Esophagus squamous epithelium (tissue), 5 donors: ENCODE measurements around the gene JADE1. TPM values are rescaled to one million over a fixed set of nuclear protein-coding genes. Genes with fewer than 3 reads are reported as not detected.

Source experiments
- DNase-seq: peaks from one replicate; lab custom pipeline; 2025; lab: John Stamatoyannopoulos, UW
- H3K27ac ChIP-seq, 4 donors: fragments of 200-600 bp; sonication (generic); one replicate each; pipeline ENCODE4 v1.5.1; 2016 to 2019; ENCODE audit warnings: mild to moderate bottlenecking in 1 of 4
- H3K27me3 ChIP-seq, 4 donors: fragments of 200-600 bp; sonication (generic); 1 replicate in 3 of 4; 2 replicates in 1 of 4; pipeline versions ENCODE4 v1.5.1 to v1.6.0; 2017 to 2021; ENCODE audit warnings: antibody characterized with exemption in 1 of 4
- H3K36me3 ChIP-seq, 3 donors: fragments of 200-600 bp; sonication (generic); one replicate each; pipeline ENCODE4 v1.5.1; 2016 to 2019
- H3K4me1 ChIP-seq, 3 donors: fragments of 200-600 bp; sonication (generic); one replicate each; pipeline ENCODE4 v1.5.1; 2017 to 2019
- H3K4me3 ChIP-seq, 4 donors: fragments of 200-600 bp; sonication (generic); 1 replicate in 3 of 4; 2 replicates in 1 of 4; pipeline ENCODE4 v1.5.1; 2016 to 2019; ENCODE audit warnings: mild to moderate bottlenecking in 2 of 4, moderate library complexity in 1 of 4
- H3K9me3 ChIP-seq, 3 donors: fragments of 200-600 bp; sonication (generic); one replicate each; pipeline ENCODE4 v1.5.1; 2016 to 2019
- POLR2A ChIP-seq, 4 donors: fragments of 450-650 bp; IDR thresholded peaks; one replicate each; pipeline ENCODE4 v1.6.1; 2017; ENCODE audit warnings: antibody characterized with exemption in 4 of 4, mild to moderate bottlenecking in 4 of 4, moderate library complexity in 3 of 4
- WGBS, 2 donors: methylation state at CpG; one replicate each; pipeline ENCODE4 v1.1.5; 2018; 5-methylcytosine and 5-hydroxymethylcytosine counted together
- intact Hi-C: fragments of 100-400 bp; cut with DNase I; formaldehyde crosslinking; loops from one replicate; pipeline ENCODE4 v1.15.0; 2022
- total RNA-seq, 4 donors: library from RNA; depleted of rRNA; stranded (reverse); fragments of >200 nt; gene quantifications; one replicate each; pipeline ENCODE4 v1.1.0, GENCODE V29; 2016
- TF ChIP-seq, protein P1 (sequence below), 6 experiments: fragments of 450-650 bp in 4 of 6; fragments of 200-600 bp in 2 of 6; sonication (generic) in 2 of 6; IDR thresholded peaks; one replicate each; pipeline ENCODE4 v1.5.1; 2016 to 2019; ENCODE audit warnings: antibody characterized with exemption in 6 of 6, mild to moderate bottlenecking in 4 of 6, moderate library complexity in 4 of 6
- donor health status: DM: yes; HTN: yes; CAD: no.

JADE1 gene
- total RNA-seq, 4 donors from 2014 or later: 3.6 to 27.1 (median 8.3) TPM

DNA sequence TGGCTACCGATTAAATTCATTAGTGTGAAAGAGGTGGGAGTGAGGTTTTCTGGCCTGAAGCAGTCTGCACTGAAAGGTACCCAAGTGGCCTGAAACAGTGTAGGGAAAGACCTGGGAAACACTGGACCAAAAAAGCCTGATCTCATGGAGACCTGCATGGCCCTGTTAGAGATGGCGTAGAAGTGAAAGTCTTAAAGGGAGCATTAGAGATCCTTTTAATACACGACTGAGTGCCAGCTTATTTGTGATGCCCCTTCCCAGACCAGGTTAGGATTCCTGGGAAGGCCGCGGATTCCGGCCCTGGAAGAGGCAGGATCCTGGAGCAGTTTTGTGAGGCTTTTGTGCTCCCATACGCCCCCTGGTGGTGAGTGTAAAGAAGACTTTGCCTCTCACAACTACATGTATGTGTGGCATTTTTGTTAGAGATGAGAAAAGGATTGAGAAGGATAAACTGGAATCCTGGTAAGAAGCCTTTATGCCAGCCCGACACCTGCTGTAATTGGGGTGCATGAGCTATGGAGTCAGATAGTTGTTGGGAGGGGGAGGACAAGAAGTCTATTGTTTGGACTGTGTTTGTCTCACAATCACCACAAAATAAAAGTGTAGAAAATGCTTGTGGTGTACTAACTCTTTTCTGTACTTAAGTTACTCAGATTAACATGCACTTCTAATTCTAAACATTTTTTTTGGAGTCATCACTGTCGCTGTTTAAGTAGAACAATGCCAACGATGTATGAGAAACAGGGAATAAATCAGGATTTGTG, 54.0 kb downstream of the JADE1 start:
- peak overlapping the region in 1 of 4 donors; percentile 23 for H3K27ac ChIP-seq
- intact Hi-C loops: loop anchor here (10.0 kb wide), 3 partner anchors 299 to 669 kb away; no protein-coding TSS in a partner anchor
- H3K27me3 ChIP-seq: no peaks in the 10 kb centered on the region
- 37 to 57% methylated on average over 6 to 9 of the region's 10 CpGs for WGBS, 2 donors
- no peak for DNase-seq
- H3K4me3 ChIP-seq: no peak overlapping the region
- TF ChIP-seq, protein P1, sequence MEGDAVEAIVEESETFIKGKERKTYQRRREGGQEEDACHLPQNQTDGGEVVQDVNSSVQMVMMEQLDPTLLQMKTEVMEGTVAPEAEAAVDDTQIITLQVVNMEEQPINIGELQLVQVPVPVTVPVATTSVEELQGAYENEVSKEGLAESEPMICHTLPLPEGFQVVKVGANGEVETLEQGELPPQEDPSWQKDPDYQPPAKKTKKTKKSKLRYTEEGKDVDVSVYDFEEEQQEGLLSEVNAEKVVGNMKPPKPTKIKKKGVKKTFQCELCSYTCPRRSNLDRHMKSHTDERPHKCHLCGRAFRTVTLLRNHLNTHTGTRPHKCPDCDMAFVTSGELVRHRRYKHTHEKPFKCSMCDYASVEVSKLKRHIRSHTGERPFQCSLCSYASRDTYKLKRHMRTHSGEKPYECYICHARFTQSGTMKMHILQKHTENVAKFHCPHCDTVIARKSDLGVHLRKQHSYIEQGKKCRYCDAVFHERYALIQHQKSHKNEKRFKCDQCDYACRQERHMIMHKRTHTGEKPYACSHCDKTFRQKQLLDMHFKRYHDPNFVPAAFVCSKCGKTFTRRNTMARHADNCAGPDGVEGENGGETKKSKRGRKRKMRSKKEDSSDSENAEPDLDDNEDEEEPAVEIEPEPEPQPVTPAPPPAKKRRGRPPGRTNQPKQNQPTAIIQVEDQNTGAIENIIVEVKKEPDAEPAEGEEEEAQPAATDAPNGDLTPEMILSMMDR (IDR thresholded peaks at IDR 0.05): peak; percentile 79 to 88 (median 84)
- TF ChIP-seq POLR2A (IDR thresholded peaks at IDR 0.05): no peak
- H3K9me3 ChIP-seq: no peaks in the 10 kb centered on the region
- H3K4me1 ChIP-seq: peaks cover 0 to 47% (median 0%) of the 10 kb centered on the region in 3 donors
- H3K36me3 ChIP-seq: peaks cover 0 to 90% (median 8%) of the 10 kb centered on the region in 3 donors

DNA sequence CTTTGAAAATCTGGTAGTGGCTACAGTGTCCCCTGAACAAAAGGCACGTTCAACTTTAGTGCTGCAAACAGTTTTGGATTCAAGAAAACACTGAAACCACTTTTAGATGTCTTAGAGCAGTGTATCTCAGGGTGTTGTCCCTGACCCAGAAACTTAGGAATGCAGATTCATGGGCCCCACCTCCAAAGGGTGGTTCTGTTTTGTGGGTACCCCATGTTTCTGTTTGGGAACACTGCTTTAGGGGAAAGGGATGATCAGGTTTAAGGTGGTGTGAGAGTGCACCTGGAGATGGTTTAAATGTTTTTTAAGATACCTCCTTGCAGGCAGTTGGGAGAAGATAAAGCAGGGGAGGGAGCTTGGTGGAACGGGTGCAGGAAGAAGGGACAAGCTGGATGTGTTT, 55.6 kb downstream of the JADE1 start:
- DNase-seq: no peak
- H3K27me3 ChIP-seq: no peaks in the 10 kb centered on the region
- intact Hi-C loops: loop anchor here (10.0 kb wide), 3 partner anchors 300 to 670 kb away; no protein-coding TSS in a partner anchor
- no peaks in the 10 kb centered on the region for H3K9me3 ChIP-seq
- peaks cover 0 to 90% (median 8%) of the 10 kb centered on the region in 3 donors for H3K36me3 ChIP-seq
- peaks cover 0 to 30% (median 0%) of the 10 kb centered on the region in 3 donors for H3K4me1 ChIP-seq
- WGBS, 2 donors: 92 to 94% methylated on average over 2 of the region's 2 CpGs
- no peak overlapping the region for H3K4me3 ChIP-seq
- TF ChIP-seq, protein P1 (IDR thresholded peaks at IDR 0.05): no peak
- TF ChIP-seq POLR2A (IDR thresholded peaks at IDR 0.05): no peak
- H3K27ac ChIP-seq: no peak overlapping the region

DNA sequence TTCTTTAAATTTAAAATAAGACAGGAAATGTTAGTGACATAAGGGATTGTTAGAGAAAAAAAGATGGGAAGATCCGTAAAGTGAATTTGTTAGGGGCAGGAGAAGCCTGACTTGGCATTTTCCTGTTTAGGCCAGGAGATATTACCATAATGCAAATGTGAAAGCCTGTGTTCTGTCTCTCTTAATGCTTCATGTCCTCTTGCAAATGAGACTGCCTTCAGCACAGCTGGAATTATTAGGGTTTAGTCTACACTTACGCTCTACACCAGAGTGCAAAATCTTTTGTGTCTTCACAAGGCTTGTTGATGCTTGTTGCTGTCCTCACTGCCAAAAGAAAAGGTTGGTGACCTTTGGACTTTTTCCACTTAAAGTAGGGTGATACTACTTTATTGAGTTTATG, 56.8 kb downstream of the JADE1 start:
- H3K27ac ChIP-seq: no peak overlapping the region
- no peak for DNase-seq
- peaks cover 1 to 90% (median 8%) of the 10 kb centered on the region in 3 donors for H3K36me3 ChIP-seq
- no peak overlapping the region for H3K4me3 ChIP-seq
- H3K27me3 ChIP-seq: no peaks in the 10 kb centered on the region
- TF ChIP-seq, protein P1 (IDR thresholded peaks at IDR 0.05): no peak
- no peak for TF ChIP-seq POLR2A (IDR thresholded peaks at IDR 0.05)
- H3K4me1 ChIP-seq: peaks cover 0 to 25% (median 0%) of the 10 kb centered on the region in 3 donors
- H3K9me3 ChIP-seq: no peaks in the 10 kb centered on the region
- 83 to 86% methylated on average over 2 of the region's 2 CpGs for WGBS, 2 donors
- intact Hi-C loops: loop anchor here (10.0 kb wide), 3 partner anchors 301 to 671 kb away; no protein-coding TSS in a partner anchor

DNA sequence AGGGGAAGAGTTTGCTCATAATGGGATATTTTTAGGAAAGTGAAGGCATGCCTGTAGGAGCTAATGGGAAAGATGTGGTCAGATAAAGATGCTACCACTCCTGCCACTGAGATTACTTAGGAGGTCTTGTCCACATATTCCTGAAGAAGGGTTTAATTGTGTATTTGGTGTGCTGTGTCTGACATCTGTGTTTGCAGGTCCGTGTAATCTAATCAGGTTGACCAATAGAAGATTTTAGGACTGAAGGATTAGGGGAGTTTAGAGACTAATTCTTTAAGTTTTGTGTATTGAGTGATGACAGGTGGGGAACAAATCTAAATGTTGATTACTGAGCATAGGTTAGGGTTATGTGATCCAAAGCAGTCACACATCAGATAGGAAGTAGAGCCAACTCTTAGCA, 57.2 kb downstream of the JADE1 start:
- H3K27ac ChIP-seq: no peak overlapping the region
- DNase-seq: no peak
- intact Hi-C loops: loop anchor here (10.0 kb wide), 3 partner anchors 302 to 672 kb away; no protein-coding TSS in a partner anchor
- 72 to 89% methylated on average over 1 of the region's 1 CpG for WGBS, 2 donors
- H3K4me1 ChIP-seq: peaks cover 0 to 24% (median 0%) of the 10 kb centered on the region in 3 donors
- no peak overlapping the region for H3K4me3 ChIP-seq
- TF ChIP-seq, protein P1 (IDR thresholded peaks at IDR 0.05): no peak
- no peak for TF ChIP-seq POLR2A (IDR thresholded peaks at IDR 0.05)
- no peaks in the 10 kb centered on the region for H3K9me3 ChIP-seq
- H3K36me3 ChIP-seq: peaks cover 5 to 90% (median 7%) of the 10 kb centered on the region in 3 donors
- H3K27me3 ChIP-seq: no peaks in the 10 kb centered on the region

DNA sequence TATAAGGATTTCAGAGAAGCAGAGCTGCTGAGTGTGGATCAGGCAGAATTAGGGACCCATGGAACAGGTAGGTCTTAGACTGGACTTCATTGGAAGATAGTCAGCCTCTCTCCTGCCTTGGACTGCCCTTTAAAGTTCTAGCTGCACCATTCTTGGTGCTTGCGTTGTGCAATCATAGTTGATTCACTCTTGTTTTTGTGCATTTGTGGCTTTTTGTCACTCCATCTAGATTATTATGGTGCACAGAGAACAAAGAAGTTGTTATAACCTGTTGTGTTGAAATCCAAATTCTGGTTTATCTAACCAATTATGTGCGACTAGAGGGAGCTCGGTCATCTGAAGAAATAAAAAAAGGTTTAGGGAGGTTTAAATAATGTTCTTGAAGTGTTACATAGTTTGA, 59.3 kb downstream of the JADE1 start:
- H3K36me3 ChIP-seq: peaks cover 8 to 96% (median 10%) of the 10 kb centered on the region in 3 donors
- no peak overlapping the region for H3K4me3 ChIP-seq
- no peaks in the 10 kb centered on the region for H3K9me3 ChIP-seq
- intact Hi-C loops: loop anchor here (10.0 kb wide), 3 partner anchors 304 to 674 kb away; no protein-coding TSS in a partner anchor
- TF ChIP-seq POLR2A (IDR thresholded peaks at IDR 0.05): no peak
- TF ChIP-seq, protein P1 (IDR thresholded peaks at IDR 0.05): no peak
- H3K27me3 ChIP-seq: no peaks in the 10 kb centered on the region
- H3K27ac ChIP-seq: no peak overlapping the region
- H3K4me1 ChIP-seq: peaks cover 0 to 4% (median 0%) of the 10 kb centered on the region in 3 donors
- no peak for DNase-seq
- 83 to 84% methylated on average over 3 of the region's 3 CpGs for WGBS, 2 donors
